Measurements from ENCODE around the gene NHSL2.
A peak's percentile ranks its signal among the peaks of the same experiment; 100 is the strongest.

The NHSL2 gene

GRCh38 chrX:72114807-72115206, 204.2 kb downstream of the NHSL2 start:
- DNase-seq = no peak

GRCh38 chrX:72115380-72115779, 204.7 kb downstream of the NHSL2 start:
- DNase-seq = no peak

GRCh38 chrX:72117636-72118210, 207.1 kb downstream of the NHSL2 start:
- DNase-seq = no peak

GRCh38 chrX:72120837-72121236, 210.2 kb downstream of the NHSL2 start:
- DNase-seq = no peak

- peak in 1 of 2 experiments; percentile 44 for DNase-seq
These were observed 210.7 kb downstream of the NHSL2 start for GRCh38 chrX:72121383-72121782.

GRCh38 chrX:72122621-72123337, 212.1 kb downstream of the NHSL2 start:
- DNase-seq = no peak

GRCh38 chrX:72123471-72124185, 213.0 kb downstream of the NHSL2 start:
- no peak for DNase-seq

GRCh38 chrX:72124540-72125201, 214.0 kb downstream of the NHSL2 start:
- DNase-seq = no peak

GRCh38 chrX:72125331-72126047, 214.8 kb downstream of the NHSL2 start:
- peak in 1 of 2 experiments; percentile 16 for DNase-seq

GRCh38 chrX:72126048-72126415, 215.4 kb downstream of the NHSL2 start:
- no peak for DNase-seq

- peak; percentile 92 to 93 for DNase-seq
These were observed 216.0 kb downstream of the NHSL2 start for GRCh38 chrX:72126539-72127140.

- DNase-seq = peak in 1 of 2 experiments; percentile 15
These were observed 216.7 kb downstream of the NHSL2 start for GRCh38 chrX:72127332-72127731.

GRCh38 chrX:72128183-72128834, 217.7 kb downstream of the NHSL2 start:
- DNase-seq = no peak

- peak; percentile 50 to 54 for DNase-seq
These were observed 218.2 kb downstream of the NHSL2 start for GRCh38 chrX:72128881-72129280.

GRCh38 chrX:72129661-72130060, 219.0 kb downstream of the NHSL2 start:
- no peak for DNase-seq

GRCh38 chrX:72130156-72130761, 219.6 kb downstream of the NHSL2 start:
- no peak for DNase-seq

GRCh38 chrX:72130762-72131250, 220.2 kb downstream of the NHSL2 start:
- no peak for DNase-seq

- DNase-seq = peak; percentile 59 to 66
These were observed 221.0 kb downstream of the NHSL2 start, which contains the start of gene RTL5 for GRCh38 chrX:72131317-72132294. TSS of gene RTL5 (minus strand) at chrX:72131915.

GRCh38 chrX:72132456-72132855, 221.8 kb downstream of the NHSL2 start:
- no peak for DNase-seq

Data from activated T-cell treated with anti-CD3 and anti-CD28 coated beads, Interleukin-2, amount 50 U/mL, for 48 hours (primary cell).